ENCODE data around the gene RINT1. TPM values are rescaled to one million over a fixed set of nuclear protein-coding genes. Genes with fewer than 3 reads are reported as not detected.

The RINT1 gene
- total and polyA plus RNA-seq, 2 of the 13 experiments (the other 11 are each of a cell fraction or from before 2014, with no cell fraction given): 14.7 to 19.3 TPM

DNA sequence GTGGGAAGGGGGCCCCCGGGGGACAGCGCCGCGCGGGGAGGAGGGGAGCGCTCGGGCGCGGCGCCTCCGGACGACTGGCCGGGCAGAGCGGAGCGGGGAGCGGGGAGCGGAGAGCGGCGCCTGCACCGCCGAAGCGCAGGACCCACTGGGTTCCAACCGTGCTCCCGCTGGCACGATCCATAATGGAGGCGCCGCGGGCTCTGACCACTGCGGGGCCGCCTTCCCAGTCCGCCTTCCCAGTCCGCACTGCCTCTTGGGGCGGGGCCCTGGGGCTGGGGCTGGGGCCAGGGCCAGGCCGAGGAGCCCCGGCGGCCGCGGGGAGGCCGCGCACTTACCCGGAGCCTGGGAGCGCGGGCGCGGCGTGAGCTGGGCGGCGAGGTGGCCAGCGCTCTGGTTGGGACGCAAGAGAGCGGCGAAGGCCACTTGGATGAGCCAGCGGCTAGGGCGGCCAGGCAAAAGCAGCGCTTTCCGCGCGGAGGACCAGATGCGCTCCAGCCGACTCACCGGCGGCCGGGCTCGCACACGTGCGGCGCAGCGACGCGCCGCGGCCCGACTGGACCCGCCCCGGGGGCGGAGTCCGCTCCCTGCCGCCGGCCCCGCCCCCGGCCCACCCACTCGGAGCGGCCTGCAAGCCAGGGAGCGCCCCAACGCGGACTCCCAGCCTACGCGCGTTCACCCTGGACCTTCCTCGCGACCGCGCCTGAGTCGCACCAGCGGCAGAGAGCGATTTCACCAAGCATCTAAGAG, 10.1 kb upstream of the RINT1 start, which contains the start of gene PUS7 (continued):
- peak; percentile 52; the same call in 1 of the 2 replicates for TF ChIP-seq ZBED4 (CRISPR knock-in tag; IDR thresholded peaks at IDR 0.05; ENCODE audit: borderline replicate concordance)
- no peak for TF ChIP-seq JARID2 (CRISPR knock-in tag; IDR thresholded peaks at IDR 0.05; ENCODE audit: insufficient replicate concordance)
- no peak for TF ChIP-seq ZNF562 (CRISPR knock-in tag; IDR thresholded peaks at IDR 0.05; ENCODE audit: borderline replicate concordance)
- peak; percentile 42; the same call in 1 of the 2 replicates for TF ChIP-seq ZBTB7B (CRISPR knock-in tag; IDR thresholded peaks at IDR 0.05)
- 0 out of 2 replicates have a peak, but pooled peaks have one; percentile 37 for TF ChIP-seq ZNF317 (CRISPR knock-in tag; IDR thresholded peaks at IDR 0.05)
- TF ChIP-seq CREBL2 (CRISPR knock-in tag; IDR thresholded peaks at IDR 0.05; ENCODE audit: borderline replicate concordance): peak; percentile 93; the same call in 1 of the 2 replicates
- TF ChIP-seq, protein P1, sequence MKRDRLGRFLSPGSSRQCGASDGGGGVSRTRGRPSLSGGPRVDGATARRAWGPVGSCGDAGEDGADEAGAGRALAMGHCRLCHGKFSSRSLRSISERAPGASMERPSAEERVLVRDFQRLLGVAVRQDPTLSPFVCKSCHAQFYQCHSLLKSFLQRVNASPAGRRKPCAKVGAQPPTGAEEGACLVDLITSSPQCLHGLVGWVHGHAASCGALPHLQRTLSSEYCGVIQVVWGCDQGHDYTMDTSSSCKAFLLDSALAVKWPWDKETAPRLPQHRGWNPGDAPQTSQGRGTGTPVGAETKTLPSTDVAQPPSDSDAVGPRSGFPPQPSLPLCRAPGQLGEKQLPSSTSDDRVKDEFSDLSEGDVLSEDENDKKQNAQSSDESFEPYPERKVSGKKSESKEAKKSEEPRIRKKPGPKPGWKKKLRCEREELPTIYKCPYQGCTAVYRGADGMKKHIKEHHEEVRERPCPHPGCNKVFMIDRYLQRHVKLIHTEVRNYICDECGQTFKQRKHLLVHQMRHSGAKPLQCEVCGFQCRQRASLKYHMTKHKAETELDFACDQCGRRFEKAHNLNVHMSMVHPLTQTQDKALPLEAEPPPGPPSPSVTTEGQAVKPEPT (CRISPR knock-in tag; IDR thresholded peaks at IDR 0.05; ENCODE audit: low read depth): no peak
- no peak for TF ChIP-seq FOXM1 (CRISPR knock-in tag; IDR thresholded peaks at IDR 0.05)
- TF ChIP-seq ZNF629 (CRISPR knock-in tag; conservative IDR thresholded peaks at IDR 0.05): no peak; the same call in 1 of the 2 replicates
- TF ChIP-seq PHF5A (CRISPR knock-in tag; IDR thresholded peaks at IDR 0.05; ENCODE audit: low read depth, unreplicated experiment): no peak
- peak; percentile 12; the same call in 1 of the 2 replicates for TF ChIP-seq ZSCAN12 (CRISPR knock-in tag; IDR thresholded peaks at IDR 0.05)
- no peak for TF ChIP-seq DMTF1 (CRISPR knock-in tag; IDR thresholded peaks at IDR 0.05)
- TF ChIP-seq ELF3 (CRISPR knock-in tag; IDR thresholded peaks at IDR 0.05): peak; percentile 42; the same call in 1 of the 2 replicates
- TF ChIP-seq SP5 (CRISPR knock-in tag; IDR thresholded peaks at IDR 0.05; ENCODE audit: borderline replicate concordance, low read depth): peak; percentile 39; the same call in 1 of the 2 replicates
- TF ChIP-seq, protein P2, sequence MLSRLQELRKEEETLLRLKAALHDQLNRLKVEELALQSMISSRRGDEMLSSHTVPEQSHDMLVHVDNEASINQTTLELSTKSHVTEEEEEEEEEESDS (CRISPR knock-in tag; IDR thresholded peaks at IDR 0.05; ENCODE audit: borderline replicate concordance): no peak
- TF ChIP-seq KLF9 (CRISPR knock-in tag; IDR thresholded peaks at IDR 0.05; ENCODE audit: low read depth): no peak
- TF ChIP-seq ZNF614 (CRISPR knock-in tag; IDR thresholded peaks at IDR 0.05; ENCODE audit: borderline replicate concordance): no peak
- peak; percentile 61; the same call in 1 of the 2 replicates for TF ChIP-seq SATB2 (CRISPR knock-in tag; IDR thresholded peaks at IDR 0.05)
- TF ChIP-seq, protein P3, sequence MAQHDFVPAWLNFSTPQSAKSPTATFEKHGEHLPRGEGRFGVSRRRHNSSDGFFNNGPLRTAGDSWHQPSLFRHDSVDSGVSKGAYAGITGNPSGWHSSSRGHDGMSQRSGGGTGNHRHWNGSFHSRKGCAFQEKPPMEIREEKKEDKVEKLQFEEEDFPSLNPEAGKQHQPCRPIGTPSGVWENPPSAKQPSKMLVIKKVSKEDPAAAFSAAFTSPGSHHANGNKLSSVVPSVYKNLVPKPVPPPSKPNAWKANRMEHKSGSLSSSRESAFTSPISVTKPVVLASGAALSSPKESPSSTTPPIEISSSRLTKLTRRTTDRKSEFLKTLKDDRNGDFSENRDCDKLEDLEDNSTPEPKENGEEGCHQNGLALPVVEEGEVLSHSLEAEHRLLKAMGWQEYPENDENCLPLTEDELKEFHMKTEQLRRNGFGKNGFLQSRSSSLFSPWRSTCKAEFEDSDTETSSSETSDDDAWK (CRISPR knock-in tag; IDR thresholded peaks at IDR 0.05): no peak
